ENCODE data around the gene TMED6.

The TMED6 gene

DNA sequence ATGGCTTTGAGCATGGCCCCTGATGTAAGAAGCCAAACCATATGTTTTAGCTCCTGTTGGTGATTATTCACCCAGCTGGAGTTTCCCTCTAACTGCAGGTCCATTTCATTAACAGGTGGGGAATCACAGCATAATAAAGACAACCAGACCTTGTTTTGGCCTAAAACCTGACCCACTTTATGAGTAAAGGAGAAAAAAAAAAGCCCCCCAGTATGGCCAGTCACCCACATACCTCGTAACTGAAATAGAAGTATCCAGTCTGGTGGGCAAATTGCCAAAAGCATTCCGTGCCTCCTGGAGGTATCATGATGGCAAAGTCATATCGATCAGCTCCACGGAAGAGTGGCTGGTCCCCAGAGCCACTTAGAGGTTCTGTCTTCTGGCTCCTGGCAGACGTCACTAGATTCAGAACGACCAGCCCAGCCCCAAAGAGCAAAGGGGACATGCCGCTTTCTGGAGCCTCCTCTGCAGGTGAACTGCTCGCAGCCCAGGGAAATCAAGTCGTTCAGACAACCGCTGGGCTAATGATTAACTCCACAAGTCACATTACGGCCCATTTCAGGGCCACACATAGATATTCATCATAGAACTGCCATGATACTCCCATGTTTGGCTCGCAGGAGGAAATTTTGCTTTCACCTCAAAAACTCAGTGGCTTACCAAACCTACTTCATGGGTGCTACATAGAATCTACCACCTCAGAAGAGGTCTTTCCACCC lies at the start of gene TMED6:
TMED6 (minus strand) TSS at position 478 of the 719 bp plus-strand sequence; CDS start at position 445, 33 bp downstream.
- Mint-ChIP-seq H3K4me1 (ENCODE audit: low read depth) (peaks cover 18% of the 10 kb centered on the region), H3K36me3 (ENCODE audit: low read depth) (peaks cover 83% of the 10 kb centered on the region), H3K9me3 (no peaks in the 10 kb centered on the region), H3K4me3 (no peak within 1 kb of the TSS), H3K27me3 (no peaks in the 10 kb centered on the region), H3K27ac (no peak within 1 kb of the TSS)
- intact Hi-C loops (cut with micrococcal nuclease): no loop called here

DNA sequence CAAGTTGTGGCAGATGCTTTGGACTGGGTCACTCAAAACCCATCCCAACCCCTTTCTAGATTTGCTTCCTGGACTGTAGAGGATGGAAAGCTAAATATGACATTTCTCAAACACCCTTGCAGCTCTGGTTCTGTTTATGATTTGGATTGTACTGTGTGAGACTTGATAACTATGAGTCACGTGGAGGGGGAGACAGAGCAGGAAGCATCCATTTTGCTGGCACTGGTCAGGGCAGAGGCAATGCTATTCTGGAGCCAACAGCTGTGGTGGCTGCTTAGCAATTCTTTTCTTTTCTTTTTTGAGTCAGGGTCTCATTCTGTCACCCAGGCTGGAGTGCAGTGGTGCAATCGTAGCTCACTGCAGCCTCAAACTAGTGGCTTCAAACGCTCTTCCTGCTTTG lies 47.8 kb upstream of the TMED6 start:
- Mint-ChIP-seq H3K36me3 (ENCODE audit: low read depth) (no peaks in the 10 kb centered on the region), H3K27ac (no peak overlapping the region), H3K27me3 (peaks cover 36% of the 10 kb centered on the region), H3K4me1 (ENCODE audit: low read depth) (peaks cover 45% of the 10 kb centered on the region), H3K9me3 (no peaks in the 10 kb centered on the region), H3K4me3 (no peak overlapping the region)
- intact Hi-C loops (cut with micrococcal nuclease): loop anchor here (5.0 kb wide), 1 partner anchor 163 kb away; no protein-coding TSS in a partner anchor

DNA sequence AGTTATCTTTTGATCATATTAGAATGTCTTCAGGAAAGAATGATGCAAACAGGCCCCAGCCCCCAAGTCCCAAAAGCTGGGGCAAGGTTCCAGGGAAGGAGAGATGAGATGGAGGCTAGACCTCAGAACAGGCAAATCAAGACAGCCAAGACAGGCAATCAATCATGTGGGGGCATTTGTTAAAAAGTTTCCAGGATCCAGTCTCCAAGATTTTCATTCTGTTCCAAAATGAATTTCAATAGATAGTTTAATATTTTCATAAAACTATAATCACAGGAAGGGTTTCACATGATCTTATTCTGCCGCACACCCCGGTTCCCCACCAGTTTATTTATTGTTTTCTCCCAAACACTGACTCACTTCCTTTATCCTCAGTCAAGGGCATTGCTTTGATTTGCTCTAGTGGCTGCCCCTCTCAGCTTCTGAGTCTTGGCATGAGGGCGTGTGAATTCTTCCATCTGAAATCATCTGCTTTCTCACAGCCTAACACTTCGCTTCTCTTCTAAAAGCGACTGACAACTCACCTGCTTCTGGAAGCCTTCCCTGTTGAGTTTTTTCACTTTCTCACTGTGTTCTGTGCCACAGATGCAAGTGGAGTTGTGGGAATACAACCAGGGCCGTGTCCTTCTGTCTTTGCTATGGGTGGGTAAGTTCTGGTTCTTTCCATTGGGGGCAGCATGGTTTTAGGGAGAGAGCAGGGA lies 46.4 kb upstream of the TMED6 start:
- Mint-ChIP-seq H3K27me3 (peaks cover 39% of the 10 kb centered on the region), H3K27ac (no peak overlapping the region), H3K36me3 (ENCODE audit: low read depth) (no peaks in the 10 kb centered on the region), H3K4me1 (ENCODE audit: low read depth) (peaks cover 45% of the 10 kb centered on the region), H3K4me3 (no peak overlapping the region), H3K9me3 (no peaks in the 10 kb centered on the region)
- intact Hi-C loops (cut with micrococcal nuclease): loop anchor here (5.0 kb wide), 1 partner anchor 164 kb away; no protein-coding TSS in a partner anchor

DNA sequence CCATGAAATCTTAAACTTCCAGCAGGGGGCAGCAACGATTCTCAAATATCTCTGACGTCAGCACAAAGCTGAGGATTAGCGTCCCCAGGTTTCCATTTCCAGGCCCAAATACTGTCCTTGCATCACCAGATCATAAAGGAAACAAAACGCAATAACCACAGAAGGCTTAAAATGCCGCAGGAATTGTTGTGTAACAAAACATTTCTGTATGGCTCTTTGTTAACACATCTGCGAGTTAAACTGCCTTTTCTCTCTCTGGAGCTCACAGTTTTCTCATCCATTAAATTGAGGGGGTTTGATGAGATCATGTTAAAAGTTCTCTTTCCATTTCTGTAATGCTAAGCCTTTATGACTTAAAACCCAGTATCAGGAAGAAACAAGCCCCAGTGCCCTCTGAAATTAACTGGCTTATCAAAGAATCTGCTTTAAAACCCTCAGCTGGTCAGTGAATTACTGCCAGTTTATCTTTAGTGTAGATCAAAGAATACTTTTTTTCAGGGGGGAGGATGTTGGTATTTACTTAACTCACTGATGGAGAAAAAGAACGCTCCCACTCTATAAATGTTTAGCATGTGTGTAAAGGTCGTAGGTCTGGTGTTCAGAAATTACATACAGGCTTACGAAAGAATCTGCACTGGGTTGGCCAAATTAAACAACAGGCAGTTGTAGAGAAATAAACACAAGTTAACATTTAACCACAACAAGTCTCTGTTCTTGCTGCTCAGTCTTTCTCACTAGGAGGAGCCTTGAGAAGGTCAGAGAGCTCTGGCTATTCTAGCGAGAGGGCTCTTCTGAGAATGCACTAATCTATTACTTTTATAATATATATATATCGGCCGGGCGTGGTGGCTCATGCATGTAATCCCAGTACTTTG lies 44.8 kb upstream of the TMED6 start:
- Mint-ChIP-seq H3K4me1 (ENCODE audit: low read depth) (peaks cover 35% of the 10 kb centered on the region), H3K36me3 (ENCODE audit: low read depth) (no peaks in the 10 kb centered on the region), H3K9me3 (no peaks in the 10 kb centered on the region), H3K27ac (no peak overlapping the region), H3K27me3 (peaks cover 41% of the 10 kb centered on the region), H3K4me3 (no peak overlapping the region)
- intact Hi-C loops (cut with micrococcal nuclease): loop anchor here (5.0 kb wide), 1 partner anchor 166 kb away; no protein-coding TSS in a partner anchor

DNA sequence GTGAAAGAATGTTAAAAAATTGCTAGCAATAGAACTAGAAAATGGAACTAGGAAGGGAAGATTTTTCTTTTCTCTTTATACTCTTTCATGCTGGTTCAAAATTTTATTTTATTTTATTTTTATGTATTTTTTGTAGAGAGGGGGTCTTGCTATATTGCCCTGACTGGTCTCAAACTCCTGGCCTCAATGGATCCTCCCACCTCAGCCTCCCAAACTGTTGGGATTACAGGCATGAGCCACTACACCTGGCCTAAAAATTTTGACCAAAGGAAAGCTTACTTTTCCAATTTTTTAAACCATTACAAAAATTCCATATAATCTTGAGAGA lies 44.2 kb upstream of the TMED6 start:
- peaks cover 32% of the 10 kb centered on the region for H3K4me1 Mint-ChIP-seq (ENCODE audit: low read depth)
- H3K9me3 Mint-ChIP-seq: no peaks in the 10 kb centered on the region
- intact Hi-C loops (cut with micrococcal nuclease): loop anchor here (5.0 kb wide), 1 partner anchor 166 kb away; no protein-coding TSS in a partner anchor
- no peak overlapping the region for H3K27ac Mint-ChIP-seq
- no peaks in the 10 kb centered on the region for H3K36me3 Mint-ChIP-seq (ENCODE audit: low read depth)
- H3K4me3 Mint-ChIP-seq: no peak overlapping the region
- H3K27me3 Mint-ChIP-seq: peaks cover 41% of the 10 kb centered on the region

DNA sequence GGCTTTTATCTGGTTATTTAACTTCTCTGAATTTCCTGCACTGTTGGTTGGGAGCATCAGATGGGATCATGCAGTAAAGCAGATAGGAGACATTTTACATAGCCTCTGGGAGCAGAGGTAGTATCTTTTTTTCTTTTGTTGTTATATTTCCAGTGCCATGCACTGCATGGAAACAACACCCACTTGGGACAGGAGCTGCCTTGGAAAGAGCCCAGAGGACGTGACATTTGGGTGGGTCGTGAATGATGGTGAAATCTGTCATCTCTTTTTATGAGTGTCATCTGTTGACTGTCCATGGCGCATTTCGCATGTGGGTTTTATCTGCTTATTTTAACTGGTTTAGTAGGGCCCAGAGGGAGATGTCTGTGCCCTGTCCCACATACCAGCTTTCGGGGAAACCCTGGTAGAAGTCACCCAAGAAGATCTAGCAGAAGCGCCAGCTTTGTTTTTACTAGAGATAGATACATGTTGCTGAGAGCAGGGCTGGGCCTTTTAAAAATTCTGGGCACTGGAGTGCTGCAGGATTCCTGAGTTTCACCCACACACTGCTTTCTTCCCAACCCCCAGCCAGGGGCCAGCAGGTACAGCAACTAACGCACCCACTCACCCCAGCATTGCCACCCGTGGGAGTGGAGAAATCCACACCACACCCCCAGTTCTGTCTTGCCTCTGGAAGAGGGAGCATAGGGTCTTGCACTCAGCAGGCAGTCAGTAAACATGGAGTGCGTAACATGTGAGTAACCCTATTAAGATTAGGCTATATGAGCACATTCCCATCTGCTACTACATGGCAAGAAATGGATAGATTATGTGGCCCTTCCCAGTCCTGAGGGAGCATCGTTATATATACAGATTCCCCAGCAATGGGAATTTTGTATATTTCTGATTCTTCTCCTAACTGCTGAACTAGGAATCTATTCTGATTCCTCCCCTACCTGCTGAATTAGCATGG lies 42.6 kb upstream of the TMED6 start:
- H3K4me3 Mint-ChIP-seq: no peak overlapping the region
- H3K36me3 Mint-ChIP-seq (ENCODE audit: low read depth): no peaks in the 10 kb centered on the region

DNA sequence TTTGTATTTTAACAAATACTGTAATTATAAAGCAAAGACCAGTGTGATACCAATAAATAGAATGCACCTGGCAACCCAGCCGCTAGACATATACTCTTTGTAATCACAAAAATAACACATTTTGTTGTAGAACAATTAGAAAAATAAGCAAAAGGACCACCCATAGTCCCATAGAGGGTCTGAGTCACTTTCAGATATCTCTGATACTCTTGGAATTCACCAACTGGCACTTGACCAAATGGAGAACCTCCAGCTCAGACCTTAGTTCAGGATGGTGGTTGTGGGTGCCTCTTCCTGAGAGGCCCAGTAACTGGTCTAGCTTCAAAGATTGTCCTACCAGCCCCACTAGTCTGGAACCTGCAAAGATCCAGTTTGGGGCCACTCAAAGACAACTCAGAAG lies 35.0 kb upstream of the TMED6 start:
- Mint-ChIP-seq H3K4me1 (ENCODE audit: low read depth) (peaks cover 28% of the 10 kb centered on the region), H3K27me3 (no peaks in the 10 kb centered on the region), H3K9me3 (no peaks in the 10 kb centered on the region), H3K27ac (no peak overlapping the region), H3K36me3 (ENCODE audit: low read depth) (peaks cover 34% of the 10 kb centered on the region), H3K4me3 (no peak overlapping the region)
- intact Hi-C loops (cut with micrococcal nuclease): loop anchor here (2.0 kb wide), 1 partner anchor 48 kb away; the partner anchor contains the start of genes COG8 and NIP7

More for the DNA sequence above, 42.6 kb upstream of the TMED6 start:
- no peak overlapping the region for H3K27ac Mint-ChIP-seq
- H3K27me3 Mint-ChIP-seq: peaks cover 29% of the 10 kb centered on the region
- peaks cover 25% of the 10 kb centered on the region for H3K4me1 Mint-ChIP-seq (ENCODE audit: low read depth)
- intact Hi-C loops (cut with micrococcal nuclease): no loop called here
- H3K9me3 Mint-ChIP-seq: no peaks in the 10 kb centered on the region

DNA sequence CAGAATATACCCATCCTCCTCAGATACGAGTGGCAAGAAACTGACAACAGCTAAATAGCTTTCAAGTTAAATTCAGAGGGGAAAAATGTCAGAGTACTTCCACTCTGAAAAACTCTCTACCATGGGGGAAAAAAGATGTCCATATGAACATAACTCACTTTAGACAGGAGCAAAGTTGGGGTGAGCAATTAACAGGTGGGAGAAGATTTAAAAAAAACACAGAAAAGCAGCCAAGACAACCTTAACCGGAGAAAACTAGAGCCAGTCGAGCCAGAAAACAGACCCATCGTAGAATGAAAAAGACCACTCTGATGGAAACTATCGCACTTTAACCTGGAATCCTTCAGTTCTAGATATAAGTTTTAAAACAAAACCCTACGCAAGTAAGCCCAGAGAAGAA lies 33.4 kb upstream of the TMED6 start:
- Mint-ChIP-seq H3K27ac (peak overlapping the region; percentile 89), H3K4me1 (ENCODE audit: low read depth) (peaks cover 32% of the 10 kb centered on the region), H3K9me3 (no peaks in the 10 kb centered on the region), H3K4me3 (peak overlapping the region; percentile 80), H3K27me3 (no peaks in the 10 kb centered on the region), H3K36me3 (ENCODE audit: low read depth) (peaks cover 39% of the 10 kb centered on the region)
- intact Hi-C loops (cut with micrococcal nuclease): no loop called here

DNA sequence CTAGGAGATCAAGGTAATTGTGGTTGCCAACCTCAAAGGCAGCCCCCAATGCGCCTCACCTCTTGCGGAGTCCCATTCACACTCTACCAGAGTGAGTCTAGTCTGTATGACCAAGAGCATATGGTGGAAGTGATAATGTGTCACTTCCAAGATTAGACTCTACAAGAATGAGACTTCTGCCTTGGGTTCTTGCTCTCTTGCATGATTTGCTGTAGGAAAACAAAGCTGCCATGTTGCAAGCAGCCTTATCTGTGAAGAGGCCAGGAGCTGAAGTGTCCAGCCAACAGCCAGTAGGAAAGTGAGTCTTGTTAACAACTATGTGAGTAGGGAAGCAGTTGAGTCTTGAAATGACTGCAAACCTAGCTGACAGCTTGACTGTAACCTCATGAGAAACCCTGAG lies 30.8 kb upstream of the TMED6 start:
- intact Hi-C loops (cut with micrococcal nuclease): no loop called here
- Mint-ChIP-seq H3K27me3 (no peaks in the 10 kb centered on the region), H3K36me3 (ENCODE audit: low read depth) (peaks cover 64% of the 10 kb centered on the region), H3K4me3 (no peak overlapping the region), H3K4me1 (ENCODE audit: low read depth) (peaks cover 32% of the 10 kb centered on the region), H3K27ac (peak overlapping the region; percentile 89), H3K9me3 (no peaks in the 10 kb centered on the region)

DNA sequence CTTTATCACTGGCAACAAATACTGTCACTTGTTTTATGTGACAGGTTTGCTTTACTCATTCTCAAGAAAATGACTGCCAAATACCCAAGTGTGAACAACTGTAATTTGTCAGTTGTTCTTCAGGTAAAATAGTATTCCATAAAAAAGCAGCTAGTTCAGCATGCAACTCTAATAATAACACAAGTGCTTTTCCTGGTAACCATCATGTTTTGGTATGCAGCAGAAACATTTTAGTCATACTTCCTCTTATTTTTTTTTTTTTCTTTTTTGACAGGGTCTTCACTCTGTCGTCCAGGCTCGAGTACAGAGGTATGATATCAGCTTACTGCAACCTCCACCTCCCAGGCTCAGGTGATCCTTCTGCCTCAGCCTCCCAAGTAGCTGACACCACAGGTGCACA lies 29.6 kb upstream of the TMED6 start:
- intact Hi-C loops (cut with micrococcal nuclease): no loop called here

DNA sequence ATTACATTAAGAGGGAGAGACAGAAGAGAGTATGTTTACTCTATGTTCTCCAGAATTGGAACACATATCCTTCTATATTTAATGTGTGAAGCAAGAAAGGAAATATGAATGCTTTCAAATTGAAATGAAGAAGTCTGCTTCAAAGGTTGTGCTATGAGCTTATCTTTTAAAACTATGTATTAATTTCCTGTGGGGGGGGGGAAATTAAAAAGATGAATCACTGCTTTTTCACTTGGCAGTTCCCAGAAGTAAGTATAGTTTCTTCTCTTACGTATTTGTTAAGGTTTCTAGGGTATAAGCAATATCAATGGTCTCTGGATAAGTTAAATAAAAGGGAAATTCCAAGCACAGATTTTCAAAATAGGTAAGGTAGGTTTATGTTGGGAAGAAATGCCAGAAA lies 27.2 kb upstream of the TMED6 start:
- Mint-ChIP-seq H3K36me3 (ENCODE audit: low read depth) (peaks cover 73% of the 10 kb centered on the region), H3K27ac (peak overlapping the region; percentile 25), H3K4me3 (no peak overlapping the region), H3K27me3 (no peaks in the 10 kb centered on the region), H3K9me3 (no peaks in the 10 kb centered on the region), H3K4me1 (ENCODE audit: low read depth) (peaks cover 19% of the 10 kb centered on the region)
- intact Hi-C loops (cut with micrococcal nuclease): no loop called here

More for the DNA sequence above, 29.6 kb upstream of the TMED6 start:
- H3K27ac Mint-ChIP-seq: peak overlapping the region; percentile 89
- peaks cover 76% of the 10 kb centered on the region for H3K36me3 Mint-ChIP-seq (ENCODE audit: low read depth)
- peaks cover 32% of the 10 kb centered on the region for H3K4me1 Mint-ChIP-seq (ENCODE audit: low read depth)
- H3K27me3 Mint-ChIP-seq: no peaks in the 10 kb centered on the region
- H3K4me3 Mint-ChIP-seq: peak overlapping the region; percentile 54
- H3K9me3 Mint-ChIP-seq: no peaks in the 10 kb centered on the region

DNA sequence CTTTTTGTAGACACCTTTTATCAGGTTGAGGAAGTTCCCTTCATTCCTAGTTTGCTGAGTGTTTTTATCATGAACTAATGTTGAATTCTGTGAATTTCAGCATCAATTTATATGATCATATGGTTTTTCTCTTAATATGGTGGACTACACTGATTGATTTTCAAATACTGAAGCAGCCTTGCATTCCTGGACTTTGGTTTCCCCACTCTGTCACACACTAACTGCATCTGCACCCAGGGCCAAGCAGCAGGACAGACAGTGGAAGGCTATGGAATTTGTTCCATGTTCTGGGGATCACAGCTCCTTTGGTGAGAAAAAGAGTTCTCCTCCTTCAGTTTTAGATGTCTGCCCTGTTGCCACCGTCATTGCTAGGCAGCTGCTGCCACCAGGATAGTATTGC lies 26.4 kb upstream of the TMED6 start:
- no peaks in the 10 kb centered on the region for H3K27me3 Mint-ChIP-seq
- intact Hi-C loops (cut with micrococcal nuclease): no loop called here
- peaks cover 13% of the 10 kb centered on the region for H3K4me1 Mint-ChIP-seq (ENCODE audit: low read depth)
- no peaks in the 10 kb centered on the region for H3K9me3 Mint-ChIP-seq
- peak overlapping the region; percentile 25 for H3K27ac Mint-ChIP-seq
- peaks cover 73% of the 10 kb centered on the region for H3K36me3 Mint-ChIP-seq (ENCODE audit: low read depth)
- H3K4me3 Mint-ChIP-seq: no peak overlapping the region
